Astrocyte of the hippocampus (primary cell): ENCODE data around the gene RPP14.
"Not testable (repeated sequence)": the region's sequence is repeated elsewhere in the genome, so short reads cannot be mapped to it uniquely, and the experiment has no call there.

ENCODE experiments used
- DNase-seq: peaks from one replicate; pipeline ENCODE4 v3.0.0; 2011; ENCODE audit warnings: low read depth, low spot score

The RPP14 gene

GRCh38 chr3:58331593-58332152 is 25.6 kb downstream of the RPP14 start:
- DNase-seq: no peak

GRCh38 chr3:58332575-58333188 is 26.6 kb downstream of the RPP14 start, which contains the start of gene PXK:
Gene PXK, plus strand, starts transcription at chr3:58332892. Its CDS starts 97 bp downstream, at chr3:58332989.
- DNase-seq: peak; percentile 94

GRCh38 chr3:58333206-58334012 is 27.4 kb downstream of the RPP14 start:
- peak; percentile 52 for DNase-seq

DNA sequence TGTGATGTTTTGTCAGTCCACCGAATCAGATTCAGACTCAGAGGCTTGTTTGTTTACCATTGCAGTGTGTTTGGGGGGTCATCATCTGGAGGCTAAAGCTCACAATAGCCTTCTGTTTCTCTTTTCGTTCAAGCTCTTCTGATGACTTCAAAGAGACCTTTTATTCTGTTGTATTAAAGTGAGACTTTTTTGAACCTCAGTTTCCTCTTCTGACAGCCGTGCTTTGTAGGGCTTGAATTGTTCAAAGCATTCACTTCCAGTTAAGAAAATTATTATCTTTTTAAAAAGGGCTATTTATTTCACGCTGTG is 27.9 kb downstream of the RPP14 start:
- DNase-seq: no peak

GRCh38 chr3:58334506-58334884 is 28.4 kb downstream of the RPP14 start:
- no peak for DNase-seq

- DNase-seq: no peak
These were observed 29.6 kb downstream of the RPP14 start for GRCh38 chr3:58335652-58335947.

- DNase-seq: peak; percentile 46
These were observed 30.3 kb downstream of the RPP14 start for GRCh38 chr3:58336135-58336882.

DNA sequence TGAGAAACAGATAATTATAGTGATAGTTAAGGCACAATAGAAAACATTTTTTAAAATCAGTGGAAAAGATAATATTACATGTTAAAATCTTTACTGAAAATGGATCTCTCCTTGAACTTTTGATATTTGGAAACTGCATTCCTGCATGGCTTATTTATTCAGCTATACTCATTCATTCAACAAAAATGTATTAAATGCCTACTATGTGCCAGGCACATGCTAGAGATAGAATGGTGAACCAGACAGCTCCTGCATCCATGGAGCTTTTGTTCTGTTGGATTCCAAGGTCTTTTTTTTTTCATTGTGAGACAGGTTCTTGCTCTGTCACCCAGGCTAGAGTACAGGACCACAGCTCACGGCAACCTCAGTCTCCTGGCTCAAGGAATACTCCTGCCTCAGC is 31.1 kb downstream of the RPP14 start:
- DNase-seq: no peak

- not testable (repeated sequence) for DNase-seq
These were observed 33.1 kb downstream of the RPP14 start for GRCh38 chr3:58339146-58339545.

GRCh38 chr3:58340594-58341244 is 34.7 kb downstream of the RPP14 start:
- no peak for DNase-seq

DNA sequence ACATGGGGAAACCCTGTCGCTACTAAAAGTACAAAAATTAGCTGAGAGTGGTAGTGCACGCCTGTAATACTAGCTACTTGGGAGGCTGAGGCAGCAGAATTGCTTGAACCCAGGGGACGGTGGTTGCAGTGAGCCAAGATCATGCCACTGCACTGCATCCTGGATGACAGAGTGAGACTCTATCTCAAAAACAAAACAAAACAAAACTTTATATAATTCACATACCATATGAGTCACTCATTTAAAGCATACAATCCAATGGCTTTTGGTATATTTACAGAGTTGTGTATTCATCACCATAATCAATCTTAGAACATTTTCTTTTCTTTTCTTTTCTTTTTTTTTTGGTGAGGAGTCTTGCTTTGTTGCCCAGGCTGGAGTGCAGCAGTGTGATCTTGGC is 35.3 kb downstream of the RPP14 start:
- DNase-seq: no peak

- no peak for DNase-seq
These were observed 36.6 kb downstream of the RPP14 start for GRCh38 chr3:58342676-58343075.

- DNase-seq: no peak
These were observed 39.4 kb downstream of the RPP14 start for GRCh38 chr3:58345457-58345856.

- DNase-seq: no peak
These were observed 40.3 kb downstream of the RPP14 start for GRCh38 chr3:58346368-58346767.

DNA sequence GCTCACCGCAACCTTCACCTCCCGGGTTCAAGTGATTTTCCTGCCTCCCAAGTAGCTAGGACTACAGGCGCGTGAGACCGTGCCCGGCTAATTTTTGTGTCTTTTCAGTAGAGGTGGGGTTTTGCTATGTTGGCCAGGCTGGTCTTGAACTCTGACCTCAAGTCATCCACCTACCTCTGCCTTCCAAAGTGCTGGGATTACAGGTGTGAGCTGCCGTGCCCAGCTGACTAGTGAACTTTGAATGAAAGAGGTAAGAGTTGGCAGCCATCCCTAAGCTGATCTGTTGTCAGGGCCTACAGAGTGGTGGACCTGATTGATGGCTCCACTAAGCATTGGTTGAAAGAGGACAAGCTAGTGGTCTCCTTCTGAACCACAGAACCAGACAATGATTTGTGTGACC is 41.9 kb downstream of the RPP14 start:
- DNase-seq: no peak

DNA sequence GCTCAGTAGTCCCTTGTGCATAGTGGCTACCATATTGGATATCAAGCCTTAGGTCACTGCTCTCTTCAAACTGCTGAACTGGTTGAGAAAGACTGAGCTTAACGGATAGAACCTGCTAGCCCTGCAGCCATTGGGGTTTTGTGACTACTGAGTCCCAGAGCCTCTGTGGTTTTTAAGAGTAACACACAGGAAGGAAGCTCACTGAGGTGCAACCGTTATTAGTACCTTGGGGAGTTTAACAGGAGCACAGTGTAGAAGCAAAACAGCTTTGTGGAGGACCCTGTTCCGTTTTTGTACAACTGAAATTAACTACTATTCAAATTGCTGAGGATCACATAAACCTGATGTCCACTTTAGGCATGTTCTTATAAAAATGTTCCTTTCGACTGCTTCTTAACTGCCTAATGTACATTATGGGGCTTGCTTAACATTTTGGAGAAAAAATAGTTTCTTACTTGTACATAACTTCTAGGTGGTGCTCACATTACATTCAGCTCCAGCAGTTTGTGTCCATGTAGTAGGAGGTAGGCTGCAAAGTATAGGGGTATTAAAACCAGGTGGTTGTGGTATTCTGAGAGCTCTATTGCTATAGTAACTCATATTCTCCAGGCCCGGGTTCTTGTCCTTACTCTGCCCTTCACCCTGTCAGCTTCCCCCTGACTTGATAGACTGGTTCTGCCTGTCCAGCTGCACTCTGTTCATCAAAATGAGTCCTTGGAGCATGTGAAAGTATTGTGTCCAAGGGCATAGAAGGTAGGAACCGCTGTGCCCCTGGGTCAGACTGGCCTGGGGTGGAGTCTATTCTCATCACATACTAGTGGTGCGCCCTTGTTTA is 44.0 kb downstream of the RPP14 start:
- no peak for DNase-seq

GRCh38 chr3:58350627-58351013 is 44.6 kb downstream of the RPP14 start:
- no peak for DNase-seq

DNA sequence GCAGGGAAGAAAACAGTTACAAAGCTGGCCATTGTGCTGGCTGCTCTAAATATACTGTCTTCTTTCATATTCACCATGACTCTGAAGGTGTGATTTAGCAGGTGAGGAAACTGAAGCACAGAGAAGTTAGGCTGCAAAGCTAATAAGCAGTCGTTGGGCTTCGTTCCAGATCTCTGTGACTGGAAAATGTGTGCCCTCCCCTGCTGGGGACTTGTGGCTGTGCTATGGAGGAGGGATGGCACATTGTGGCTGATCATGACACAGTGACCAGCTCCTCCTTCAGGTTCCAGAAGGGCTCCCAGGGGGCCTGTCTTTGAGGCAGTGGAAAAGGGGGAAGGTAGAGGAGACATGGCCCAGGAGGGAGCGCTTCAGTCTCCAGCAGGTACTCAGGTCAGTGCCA is 45.9 kb downstream of the RPP14 start:
- no peak for DNase-seq

DNA sequence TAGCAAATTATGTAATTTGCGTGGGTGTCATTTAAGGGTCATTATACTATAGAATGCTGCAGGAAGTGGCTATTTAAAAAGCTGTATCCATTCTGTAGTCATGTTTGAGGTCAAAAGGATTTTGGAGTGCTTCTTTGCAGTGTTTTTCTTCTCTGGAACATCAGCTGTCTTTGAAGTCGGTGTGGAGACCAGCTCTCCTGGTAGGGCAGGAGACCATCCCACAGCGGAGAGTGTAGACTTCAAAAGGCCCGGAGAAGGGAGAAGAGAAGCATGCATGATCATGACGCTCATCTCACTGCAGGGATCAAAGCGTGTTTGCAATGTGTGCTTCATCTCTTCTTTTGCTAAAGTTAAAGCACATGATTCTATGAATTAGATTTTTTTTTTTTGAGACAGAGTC is 46.6 kb downstream of the RPP14 start:
- DNase-seq: no peak

DNA sequence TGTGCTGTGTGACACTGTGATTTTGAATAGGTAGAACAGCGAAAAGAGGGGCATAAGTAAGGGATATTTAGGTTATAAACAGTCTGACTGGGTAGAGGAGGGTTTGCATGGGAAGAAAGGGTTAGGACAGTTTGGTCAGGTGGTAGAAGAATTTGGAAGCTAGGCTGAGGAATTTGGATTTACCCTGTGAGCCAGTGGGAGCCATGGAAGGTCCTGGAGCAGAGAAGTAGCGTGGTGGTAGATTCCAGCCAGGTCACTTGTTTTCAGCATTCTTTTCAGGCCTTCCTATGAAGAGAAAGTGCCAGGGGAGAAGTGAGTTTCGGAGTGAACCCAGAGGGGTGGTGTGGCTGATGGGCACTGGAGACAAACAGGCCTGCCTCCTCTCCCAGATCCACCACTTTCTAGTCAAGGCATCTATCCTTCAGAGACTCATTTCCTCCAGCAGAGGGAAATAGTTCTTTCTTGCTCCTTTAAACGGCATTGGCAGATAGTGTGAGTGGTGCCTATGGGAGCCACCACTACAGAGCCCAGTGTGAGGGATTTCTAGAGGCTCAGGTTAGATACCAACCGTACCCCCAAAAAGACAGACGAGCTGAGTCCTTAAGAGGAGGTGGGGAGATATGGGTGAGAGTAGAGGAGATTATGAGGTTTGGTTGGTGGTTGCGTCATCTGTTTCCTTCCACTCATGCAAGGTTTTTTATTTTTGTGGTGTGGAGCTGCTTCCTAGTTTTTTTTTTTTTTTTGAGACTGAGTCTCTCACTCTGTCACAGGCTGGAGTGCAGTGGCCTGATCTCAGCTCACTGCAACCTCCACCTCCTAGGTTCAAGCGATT is 47.9 kb downstream of the RPP14 start:
- no peak for DNase-seq
